LoVo (cell line): Measurements from ENCODE around the gene SLA2.

Experiments
- DNase-seq: peaks from one replicate; pipeline ENCODE4 v3.0.0-alpha.2; 2016; ENCODE audit warnings: low spot score

The SLA2 gene

DNA sequence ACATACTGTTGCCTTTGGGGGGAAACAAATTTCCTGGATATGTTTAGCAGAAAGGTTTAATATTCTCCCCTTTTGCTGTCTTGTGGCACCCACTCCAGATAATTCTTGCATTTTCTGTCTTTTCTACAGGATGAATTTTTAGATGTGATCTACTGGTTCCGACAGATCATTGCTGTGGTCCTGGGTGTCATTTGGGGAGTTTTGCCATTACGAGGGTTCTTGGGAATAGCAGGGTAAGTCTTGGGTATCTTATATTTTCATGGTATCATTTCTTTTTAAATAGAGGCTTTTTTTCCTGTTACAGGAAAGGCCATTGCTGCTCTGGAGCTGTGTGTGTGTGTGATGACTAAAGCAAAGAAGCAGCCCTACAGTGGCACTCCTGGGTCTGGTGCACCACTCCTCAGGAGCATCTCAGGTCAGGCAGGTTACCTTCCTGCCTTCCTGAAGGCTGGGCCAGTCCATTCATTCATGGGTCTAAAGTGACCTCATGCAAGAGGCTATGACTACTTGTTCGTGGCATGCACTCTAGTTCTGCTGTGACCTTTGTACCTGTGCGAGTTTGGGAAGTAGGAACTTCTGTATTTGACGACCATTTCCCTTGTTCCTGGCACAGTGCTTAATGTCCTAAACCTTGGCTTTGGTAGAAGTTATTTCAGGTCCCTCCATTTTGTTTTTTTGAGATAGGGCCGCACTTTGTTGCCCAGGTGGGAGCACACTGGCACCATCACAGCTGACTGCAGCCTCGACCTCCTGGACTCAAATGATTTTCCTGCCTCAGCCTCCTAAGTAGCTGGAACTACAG lies 38.2 kb downstream of the SLA2 start:
- peak; percentile 77 for DNase-seq

DNA sequence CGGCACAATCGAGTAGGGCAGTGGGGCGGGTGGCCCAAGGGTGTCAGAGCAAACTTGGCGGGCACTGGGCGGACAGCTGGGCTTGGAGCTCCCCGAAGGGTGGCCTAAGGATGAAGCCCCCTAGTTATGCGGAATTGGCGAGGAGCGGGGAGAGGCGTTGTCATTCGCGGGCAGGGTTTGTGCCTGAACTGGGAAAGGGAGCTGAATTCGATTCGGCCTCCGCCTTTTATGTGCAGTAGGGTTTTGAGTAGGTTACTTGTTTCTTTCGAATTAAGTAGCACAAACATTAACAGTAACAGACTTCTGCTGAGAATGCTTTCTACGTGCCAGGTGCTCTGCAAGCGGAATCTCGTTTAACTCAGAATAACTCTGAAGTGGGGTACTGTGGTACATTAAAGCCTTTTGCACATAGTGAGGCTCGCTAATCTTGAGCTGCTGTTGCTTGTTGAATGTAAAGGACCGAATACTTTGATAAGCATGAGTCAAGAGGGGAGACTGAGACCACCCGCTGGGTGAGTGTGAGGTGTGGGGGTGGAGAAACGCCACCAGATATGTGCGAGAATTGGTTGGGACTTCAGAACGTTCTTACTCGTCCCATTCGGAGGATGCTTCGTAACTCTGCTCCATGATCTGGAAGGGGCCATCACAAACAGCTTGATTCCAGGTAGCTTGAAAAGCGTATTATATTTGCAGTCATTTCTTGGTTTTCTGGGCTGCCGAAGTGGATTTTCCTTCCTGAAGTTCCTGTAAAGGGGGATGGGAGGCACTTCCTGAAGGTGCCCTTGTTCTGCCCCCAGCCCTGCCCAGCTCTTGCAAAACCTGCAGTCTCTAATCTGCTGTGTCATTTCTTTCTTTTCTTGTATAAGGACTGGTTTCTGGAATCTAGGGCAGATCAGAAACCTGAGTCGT lies 39.6 kb downstream of the SLA2 start:
- peak; percentile 43 for DNase-seq

GRCh38 chr20:36605399-36606157 lies 40.4 kb downstream of the SLA2 start, which contains the start of gene RAB5IF:
Gene RAB5IF, plus strand, starts transcription at chr20:36605779. Its CDS starts 173 bp downstream, at chr20:36605952.
- peak; percentile 98 for DNase-seq

- DNase-seq: no peak
Measured at GRCh38 chr20:36604952-36605398, 41.0 kb downstream of the SLA2 start.

DNA sequence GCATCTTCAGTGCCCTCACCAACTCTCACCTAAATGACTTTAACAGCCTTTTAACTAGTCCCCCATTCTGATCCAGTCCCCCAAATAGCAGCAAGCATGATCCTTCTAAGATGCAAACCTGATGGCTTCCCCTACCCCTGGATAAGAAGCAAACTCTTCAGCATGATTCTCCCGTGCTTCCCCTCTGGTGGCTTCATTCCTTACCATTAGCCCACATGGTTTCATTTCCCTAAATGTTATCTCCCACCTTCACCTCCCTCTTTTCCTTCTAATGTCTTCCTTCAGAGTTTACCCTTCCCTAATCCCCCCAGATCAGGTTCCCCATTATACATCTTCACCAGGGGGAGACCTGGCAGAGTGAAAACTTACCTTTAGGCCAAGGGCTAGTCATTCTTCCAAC lies 44.5 kb downstream of the SLA2 start:
- DNase-seq: no peak

DNA sequence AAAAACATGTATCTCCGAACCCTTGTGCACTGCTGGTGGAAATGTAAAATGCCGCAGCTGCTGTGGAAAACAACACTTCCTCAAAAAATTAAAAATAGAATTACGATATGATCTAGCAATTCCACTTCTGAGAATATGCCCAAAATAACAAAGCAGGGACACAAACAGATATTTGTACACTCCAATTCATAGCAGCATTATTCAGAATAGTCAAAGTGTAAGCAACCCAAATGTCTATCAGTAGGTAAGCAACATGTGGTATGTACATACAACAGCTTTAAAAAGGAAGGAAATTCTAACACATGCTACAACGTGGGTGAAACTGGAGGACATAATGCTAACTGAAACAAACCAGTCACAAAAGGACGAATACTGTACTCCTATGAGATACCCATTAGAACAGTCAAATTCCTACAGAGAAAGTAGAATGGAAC lies 46.1 kb downstream of the SLA2 start:
- no peak for DNase-seq

DNA sequence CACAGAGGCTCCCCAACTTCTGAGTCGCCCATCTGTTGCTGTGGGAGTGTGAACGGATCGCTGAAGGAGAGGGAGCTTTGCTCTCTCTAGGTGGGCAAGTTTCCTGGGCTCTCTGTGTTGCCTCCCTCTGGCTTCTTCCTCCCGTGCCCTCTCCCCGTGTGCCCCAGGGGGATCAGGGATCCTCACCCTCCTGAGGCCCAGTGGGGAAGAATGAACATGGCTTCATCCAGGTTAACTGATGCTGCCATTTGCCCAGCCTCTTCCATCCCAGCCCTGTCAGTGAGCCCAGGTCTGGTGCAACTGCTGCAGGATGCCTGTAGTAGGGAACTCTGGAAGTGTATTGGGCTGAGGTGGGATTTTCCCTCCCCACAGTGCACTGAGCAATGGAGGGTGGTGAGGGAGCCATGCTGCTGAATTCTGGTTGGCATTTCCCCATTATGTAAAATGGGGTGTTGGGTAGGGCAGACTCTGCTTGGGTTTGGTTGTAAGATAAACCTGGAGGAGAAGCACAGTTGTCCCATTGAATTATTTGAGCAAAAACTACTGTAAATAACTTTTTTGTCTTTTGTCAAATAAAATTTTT lies 52.6 kb downstream of the SLA2 start:
- DNase-seq: no peak

DNA sequence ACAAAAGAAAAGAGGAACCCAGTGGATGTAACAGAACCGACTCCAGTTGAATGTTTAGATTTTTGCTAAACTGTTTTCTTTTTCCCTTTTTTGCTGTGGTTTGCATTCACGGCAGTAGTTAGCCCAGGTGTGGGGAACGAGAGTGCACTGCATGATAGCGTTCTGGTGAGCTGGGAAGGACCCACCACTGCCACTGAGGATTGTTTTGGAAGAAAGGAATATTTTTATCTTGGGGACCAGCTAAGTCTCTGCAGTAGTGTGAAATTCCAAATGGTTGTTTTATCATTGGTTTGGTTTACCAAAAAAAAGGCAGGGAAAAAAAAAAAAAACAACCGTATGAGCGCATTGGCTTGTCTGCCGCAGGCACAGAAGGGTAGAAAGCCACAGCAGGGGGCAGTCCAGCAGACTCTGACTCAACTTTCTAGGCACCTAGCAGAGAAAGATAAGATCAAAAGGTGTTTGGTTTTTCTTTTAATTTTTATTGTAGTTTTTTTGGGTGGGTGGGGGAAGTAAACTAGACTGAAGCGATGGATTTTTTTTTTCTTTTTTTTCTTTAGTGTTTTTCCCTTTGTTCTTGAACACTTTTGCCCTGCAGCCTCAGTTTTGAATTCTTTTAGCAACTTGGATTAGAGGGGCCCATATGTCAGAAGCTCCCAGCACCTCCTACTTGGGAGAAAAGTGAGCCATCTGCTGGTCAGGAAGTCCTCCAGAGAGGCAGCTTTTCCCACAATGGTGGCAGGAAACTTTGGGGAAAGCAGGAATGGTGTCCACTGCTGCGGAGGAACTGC lies 53.9 kb downstream of the SLA2 start:
- peak; percentile 31 for DNase-seq

- DNase-seq: no peak
Measured at GRCh38 chr20:36591281-36591680, 54.7 kb downstream of the SLA2 start.

GRCh38 chr20:36587388-36588070 lies 58.5 kb downstream of the SLA2 start:
- no peak for DNase-seq

GRCh38 chr20:36585410-36586125 lies 60.4 kb downstream of the SLA2 start:
- no peak for DNase-seq

DNA sequence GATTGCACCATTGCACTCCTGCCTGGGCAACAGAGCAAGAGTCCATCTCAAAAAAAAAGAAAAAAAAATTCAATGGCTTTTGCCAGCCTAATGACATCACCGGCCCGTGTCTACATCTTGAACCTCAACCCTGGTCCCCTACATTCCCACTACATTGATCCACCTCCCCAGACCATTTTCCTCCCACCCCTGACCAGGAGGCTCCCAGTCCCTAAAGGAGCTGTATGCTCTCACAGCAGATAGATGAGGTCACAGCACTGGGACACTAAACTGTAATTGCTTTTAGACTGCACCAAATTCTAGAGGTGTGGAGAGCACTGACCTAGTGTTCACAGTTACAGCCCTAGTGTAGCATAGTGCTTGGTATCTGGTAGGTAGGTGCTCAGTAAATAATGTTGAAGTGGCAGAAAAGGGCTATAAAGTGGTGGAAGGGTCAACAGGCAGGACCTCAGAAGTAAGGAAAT lies 61.9 kb downstream of the SLA2 start:
- no peak for DNase-seq

DNA sequence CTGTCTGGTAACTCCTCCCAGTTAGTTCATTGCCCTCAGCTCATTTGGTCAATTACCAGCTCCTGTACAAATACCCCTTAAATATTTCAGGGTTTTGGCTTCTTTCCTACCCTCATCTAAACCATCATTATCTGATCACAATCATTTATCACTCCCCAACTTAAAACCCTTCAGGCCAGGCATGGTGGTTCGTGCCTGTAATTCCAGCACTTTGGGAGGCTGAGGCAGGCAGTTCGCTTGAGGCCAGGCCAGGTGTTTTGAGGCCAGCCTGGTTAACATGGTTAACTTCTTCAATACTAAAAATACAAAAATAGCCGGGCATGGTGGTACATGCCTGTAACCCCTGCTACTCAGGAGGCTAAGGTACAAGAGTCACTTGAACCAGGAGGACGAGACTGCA lies 63.2 kb downstream of the SLA2 start:
- no peak for DNase-seq

DNA sequence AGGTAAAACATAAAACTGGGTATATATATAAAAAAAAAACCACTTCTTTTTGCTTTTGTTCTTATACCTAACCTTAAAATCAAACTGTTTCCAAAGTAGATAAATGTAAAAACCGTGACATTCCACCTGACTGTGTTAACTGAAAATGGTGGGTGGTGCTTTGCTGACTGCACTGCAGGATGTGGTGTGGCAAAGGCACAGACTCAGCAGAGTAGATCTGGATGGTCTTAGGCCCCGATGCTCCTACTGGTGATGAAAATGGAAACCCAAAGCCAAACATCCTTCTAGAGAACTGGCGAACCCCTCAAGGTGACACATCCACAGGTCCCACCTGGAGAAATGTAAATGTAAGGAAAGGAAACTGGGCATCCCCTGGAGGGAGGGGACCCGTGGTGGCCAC lies 63.7 kb downstream of the SLA2 start:
- DNase-seq: no peak

- DNase-seq: no peak
Measured at GRCh38 chr20:36579996-36580545, 65.9 kb downstream of the SLA2 start.

DNA sequence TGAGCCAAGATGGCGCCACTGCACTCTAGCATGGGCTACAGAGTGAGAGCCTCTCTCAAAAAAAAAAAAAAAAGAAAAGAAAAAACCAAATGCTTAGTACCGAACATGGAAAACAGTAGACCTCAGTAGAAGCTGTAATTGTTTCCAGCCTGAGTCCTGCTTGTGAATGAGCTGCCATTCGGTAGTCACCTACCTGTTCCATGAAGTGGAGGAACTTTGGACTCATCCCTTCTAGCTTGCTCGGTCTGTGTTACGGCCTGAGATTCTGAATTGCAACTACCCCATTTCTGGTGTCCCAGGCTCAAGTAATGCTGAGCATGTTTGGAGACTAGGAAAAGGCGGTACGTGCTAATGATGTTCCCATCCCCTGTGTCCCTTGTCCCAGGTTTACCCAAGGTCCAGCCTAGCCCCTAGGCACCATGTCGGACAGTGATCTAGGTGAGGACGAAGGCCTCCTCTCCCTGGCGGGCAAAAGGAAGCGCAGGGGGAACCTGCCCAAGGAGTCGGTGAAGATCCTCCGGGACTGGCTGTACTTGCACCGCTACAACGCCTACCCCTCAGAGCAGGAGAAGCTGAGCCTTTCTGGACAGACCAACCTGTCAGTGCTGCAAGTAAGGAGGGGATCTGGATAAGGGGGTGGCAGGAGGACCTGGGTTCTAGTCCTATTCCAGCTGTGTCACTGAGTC lies 67.5 kb downstream of the SLA2 start:
- no peak for DNase-seq

GRCh38 chr20:36576081-36576445 lies 69.9 kb downstream of the SLA2 start:
- no peak for DNase-seq

DNA sequence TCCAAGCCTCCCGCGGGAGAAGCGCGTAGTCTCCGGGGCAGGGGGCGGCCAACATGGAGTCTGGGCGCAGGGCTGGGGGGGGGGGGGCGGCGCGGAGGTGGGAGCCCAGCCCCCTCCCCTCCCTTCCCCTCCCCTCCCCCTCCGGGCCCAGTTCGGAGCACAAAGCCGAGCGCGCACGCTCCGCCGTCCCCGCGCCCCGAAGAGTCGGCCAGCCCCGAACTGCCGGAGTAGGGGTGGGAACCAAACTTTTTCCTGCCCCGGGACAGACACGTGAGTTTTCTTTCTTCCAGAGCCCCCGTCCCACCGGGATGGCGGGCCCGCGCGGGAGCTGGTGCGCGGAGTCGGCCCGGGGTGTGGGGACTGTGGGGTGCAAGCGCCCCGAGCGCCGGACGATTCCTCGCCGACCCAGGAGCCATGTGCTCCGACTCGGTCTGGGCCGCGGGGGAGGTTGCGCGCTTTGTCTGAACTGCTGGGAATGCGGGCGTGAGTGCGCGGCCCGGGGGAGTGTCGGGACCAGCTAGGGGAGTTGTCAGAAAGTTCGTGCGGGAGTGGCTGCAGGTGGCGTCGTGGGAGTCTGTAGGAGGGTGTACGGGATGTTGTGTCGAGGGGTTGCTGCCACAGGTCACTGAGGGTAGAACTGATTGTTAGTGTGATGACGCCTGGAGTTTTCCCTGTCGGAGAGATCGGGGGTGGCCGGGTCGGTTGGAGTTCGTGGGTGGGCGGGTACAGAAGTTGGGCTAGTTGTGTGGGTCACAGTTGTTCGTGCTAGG lies 71.4 kb downstream of the SLA2 start:
- peak; percentile 45 for DNase-seq
